GM12891 (cell line): Measurements from ENCODE around the gene DBET.
"Not testable (repeated sequence)": the region's sequence is repeated elsewhere in the genome, so short reads cannot be mapped to it uniquely, and the experiment has no call there.

Experiments used
- DNase-seq: peaks from one replicate; pipeline ENCODE4 v3.0.0; 2011; ENCODE audit warnings: low spot score; ENCODE audit not compliant: insufficient read length
- FAIRE-seq: peaks from 2 replicates; lab custom pipeline; 2011; peaks lifted over from hg19 to GRCh38; lab: Jason Lieb, UNC

Gene DBET

DNA sequence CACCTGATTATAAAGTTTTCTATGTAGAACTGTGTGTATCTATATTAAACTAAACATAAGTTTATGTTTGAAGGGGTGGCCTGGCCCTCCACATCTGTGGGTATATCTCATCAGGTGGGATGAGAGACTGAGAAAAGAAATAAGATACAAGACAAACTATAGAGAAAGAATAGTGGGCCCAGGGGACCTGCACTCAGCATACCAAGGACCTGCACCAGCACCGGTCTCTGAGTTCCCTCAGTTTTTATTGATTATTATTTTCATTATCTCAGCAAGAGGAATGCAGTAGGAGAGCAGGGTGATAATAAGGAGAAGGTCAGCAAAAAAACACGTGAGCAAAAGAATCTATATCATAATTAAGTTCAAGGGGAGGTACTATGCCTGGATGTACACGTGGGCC is 41.9 kb downstream of the DBET start:
- FAIRE-seq: not testable (repeated sequence)

DNA sequence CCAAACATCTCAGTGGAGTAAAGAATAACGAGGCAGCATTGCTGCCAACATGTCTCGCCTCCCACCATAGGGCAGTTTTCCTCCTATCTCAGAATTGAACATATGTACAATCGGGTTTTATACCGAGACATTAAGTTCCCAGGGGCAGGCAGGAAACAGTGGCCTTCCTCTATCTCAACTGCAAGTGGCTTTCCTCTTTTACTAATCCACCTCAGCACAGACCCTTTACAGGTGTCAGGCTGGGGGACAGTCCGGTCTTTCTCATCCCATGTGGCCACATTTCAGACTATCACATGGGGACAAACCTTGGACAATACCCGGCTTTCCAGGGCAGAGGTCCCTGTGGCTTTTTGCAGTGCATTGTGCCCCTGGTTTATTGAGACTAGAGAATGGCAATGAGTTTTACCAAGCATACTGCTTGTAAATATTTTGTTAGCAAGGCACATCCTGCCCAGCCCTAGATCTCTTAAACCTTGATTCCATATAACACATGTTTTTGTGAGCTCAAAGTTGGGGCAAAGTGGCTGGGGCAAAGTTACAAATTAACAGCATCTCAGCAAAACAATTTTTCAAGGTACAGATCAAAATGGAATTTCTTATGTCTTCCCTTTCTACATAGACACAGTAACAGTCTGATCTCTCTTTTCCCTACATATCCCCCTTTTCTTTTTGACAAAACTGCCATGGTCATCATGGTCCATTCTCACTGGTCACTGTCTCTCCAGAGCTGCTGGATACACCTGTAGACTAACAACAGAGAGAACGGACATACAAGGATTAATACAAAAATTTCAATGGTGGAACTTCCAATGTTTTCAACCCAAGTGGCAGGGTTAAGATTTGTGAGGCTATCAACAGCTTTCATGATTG is 42.5 kb downstream of the DBET start:
- FAIRE-seq, DNase-seq: not testable (repeated sequence)

More for the DNA sequence above, 41.9 kb downstream of the DBET start:
- not testable (repeated sequence) for DNase-seq

DNA sequence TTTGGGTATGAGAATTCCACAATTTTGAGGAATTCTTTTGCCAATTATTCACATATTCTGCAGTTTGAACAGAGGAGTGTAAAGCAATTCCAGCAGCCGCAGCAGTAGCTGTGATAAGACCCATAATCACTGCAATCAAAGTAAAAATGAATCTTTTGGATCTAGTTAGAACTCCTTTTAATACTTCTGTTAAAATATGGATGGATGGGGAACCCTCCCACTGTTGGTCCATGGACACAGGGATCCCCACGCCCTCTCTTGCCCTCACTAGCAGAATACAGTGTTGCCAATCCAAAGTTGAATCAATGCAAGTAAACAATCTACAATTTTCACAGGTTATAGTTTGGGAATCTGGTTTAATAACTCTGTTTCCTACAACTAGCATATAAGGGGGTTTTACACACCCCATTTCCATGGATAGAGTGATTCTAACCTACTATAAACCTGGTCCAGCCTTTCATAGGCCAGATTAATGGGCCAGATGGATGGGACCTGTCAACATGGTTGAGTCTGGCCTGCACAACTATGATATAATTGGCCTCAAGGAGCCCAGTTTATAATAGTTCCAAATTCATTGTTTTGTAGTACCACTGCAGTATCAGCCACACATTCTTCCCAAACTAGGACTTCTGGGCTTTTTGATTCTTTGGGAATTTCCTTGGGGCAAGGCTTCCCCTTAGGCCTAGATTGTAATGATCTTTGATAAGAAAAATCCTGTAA is 43.6 kb downstream of the DBET start:
- not testable (repeated sequence) for DNase-seq, FAIRE-seq

DNA sequence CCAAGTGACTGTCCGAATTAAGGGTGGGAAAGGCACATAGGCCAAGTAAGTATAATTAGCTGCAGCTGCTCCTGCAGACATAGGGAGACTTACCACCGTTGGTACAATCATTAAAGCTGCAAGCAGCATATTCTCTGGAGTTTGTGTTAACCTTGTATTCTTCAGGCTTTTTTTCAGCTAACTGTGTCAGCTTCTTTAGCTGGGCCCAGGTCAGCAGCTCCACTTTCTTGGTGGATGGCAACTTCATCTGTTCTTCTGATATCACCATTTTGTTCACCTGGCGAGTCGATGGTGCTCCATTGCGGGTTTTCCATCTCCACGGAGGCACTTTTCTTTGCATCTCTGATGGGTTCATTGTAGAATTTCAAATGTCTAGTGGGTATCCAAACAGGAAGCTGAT is 44.5 kb downstream of the DBET start:
- not testable (repeated sequence) for FAIRE-seq, DNase-seq

DNA sequence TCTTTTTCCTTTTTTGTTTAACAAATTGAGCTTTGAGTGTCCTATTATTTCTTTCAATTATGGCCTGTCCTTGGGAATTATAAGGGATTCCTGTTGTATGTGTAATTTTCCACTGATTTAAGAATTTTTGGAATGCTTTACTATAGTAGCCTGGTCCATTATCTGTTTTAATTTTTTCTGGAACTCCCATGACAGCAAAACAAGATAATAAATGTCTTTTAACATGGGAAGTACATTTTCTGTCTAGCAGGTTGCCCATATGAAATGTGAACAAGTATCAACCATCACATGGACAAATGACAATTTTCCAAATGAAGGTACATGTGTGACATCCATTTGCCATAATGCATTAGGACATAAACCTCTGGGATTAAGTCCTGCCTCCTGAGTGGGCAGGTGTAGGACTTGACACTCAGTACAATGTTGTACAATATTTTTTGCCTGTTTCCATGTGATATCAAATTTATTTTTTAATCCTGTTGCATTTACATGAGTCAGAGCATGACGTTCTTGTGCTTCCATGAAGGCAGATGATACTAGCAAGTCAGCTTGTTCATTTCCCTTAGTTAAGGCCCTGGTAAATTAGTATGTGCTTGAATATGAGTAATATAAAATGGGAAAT is 45.2 kb downstream of the DBET start:
- DNase-seq, FAIRE-seq: not testable (repeated sequence)

DNA sequence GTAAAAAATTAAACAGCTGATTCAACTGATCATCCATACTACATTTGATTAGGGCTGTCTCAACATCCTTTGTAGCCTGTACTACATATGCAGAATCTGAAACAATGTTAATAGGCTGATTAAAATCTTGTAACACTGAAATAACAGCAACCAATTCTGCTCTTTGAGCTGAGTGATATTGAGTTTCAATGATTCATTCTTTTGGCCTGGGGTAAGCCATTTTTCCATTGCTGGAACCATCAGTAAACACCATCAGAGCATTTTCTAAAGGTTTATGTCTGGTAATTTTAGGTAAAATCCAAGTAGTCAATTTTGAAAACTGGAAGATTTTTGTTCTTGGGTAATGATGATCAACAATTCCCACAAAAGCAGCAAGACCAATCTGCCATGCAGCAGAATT is 45.7 kb downstream of the DBET start:
- FAIRE-seq, DNase-seq: not testable (repeated sequence)

DNA sequence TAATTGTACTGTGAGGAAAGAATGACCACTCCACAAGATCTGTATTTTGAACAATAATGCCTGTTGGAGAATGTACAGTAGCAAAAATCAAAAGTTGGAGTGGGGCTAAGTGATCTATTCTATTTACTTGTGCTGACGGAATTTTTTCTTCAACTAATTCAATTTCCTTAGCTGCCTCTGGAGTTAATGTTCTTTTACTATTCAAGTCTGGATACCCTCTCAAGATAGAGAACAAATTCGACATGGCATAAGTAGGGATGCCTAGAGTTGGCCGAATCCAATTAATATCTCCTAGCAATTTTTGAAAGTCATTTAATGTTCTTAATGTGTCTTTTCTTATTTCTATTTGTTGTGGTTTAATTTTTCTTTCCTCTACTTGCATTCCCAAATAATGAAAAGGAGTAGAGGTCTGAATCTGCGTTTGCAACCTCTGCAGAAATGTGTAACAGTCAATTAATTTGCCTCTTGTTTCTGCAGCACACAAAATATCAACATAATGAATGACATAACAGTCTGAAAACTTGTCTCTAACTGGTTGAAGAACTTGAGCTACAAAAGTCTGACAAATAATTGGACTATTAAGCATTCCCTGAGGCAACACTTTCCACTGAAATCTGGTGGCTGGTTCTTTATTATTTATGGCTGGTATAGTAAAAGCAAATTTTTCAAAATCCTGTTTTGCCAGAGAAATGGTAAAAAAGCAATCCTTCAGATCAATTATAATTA is 46.4 kb downstream of the DBET start:
- not testable (repeated sequence) for DNase-seq, FAIRE-seq

DNA sequence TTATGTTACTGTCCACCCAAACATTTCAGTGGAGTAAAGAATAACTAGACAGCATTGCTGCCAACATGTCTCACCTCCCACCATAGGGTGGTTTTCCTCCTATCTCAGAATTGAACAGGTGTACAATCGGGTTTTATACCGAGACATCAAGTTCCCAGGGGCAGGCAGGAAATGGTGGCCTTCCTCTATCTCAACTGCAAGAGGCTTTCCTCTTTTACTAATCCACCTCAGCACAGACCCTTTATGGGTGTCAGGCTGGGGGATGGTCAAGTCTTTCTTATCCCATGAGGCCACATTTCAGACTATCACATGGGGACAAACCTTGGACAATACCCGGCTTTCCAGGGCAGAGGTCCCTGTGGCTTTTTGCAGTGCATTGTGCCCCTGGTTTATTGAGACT is 48.6 kb downstream of the DBET start:
- not testable (repeated sequence) for FAIRE-seq, DNase-seq

DNA sequence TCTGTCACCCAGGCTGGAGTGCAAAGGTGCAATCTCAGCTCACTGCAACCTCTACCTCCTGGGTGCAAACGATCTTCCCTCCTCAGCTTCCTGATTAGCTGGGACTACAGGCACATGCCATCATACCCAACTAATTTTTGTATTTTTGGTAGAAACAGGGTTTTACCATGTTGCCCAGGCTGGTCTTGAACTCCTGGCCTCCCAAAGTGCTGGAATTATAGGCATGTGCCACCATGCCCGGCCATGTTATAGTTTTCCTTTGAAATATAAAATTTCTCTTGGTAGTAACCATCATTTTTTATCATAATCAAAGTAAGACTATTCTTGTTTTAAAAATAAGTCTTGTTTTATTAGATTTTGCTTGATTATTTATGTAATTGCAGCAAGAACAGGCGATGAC is 50.7 kb downstream of the DBET start:
- DNase-seq, FAIRE-seq: not testable (repeated sequence)
